Stimulated activated CD8-positive, alpha-beta memory T cell treated with anti-CD3 and anti-CD28 coated beads, Interleukin-7, amount 100 ng/mL, for 1 hour (primary cell): ENCODE measurements around the gene TLR4.

Experiments used
- DNase-seq, 2 donors: peaks; one replicate each; pipeline ENCODE4 v3.0.0-alpha.2; 2020; ENCODE audit warnings: low read depth in 2 of 2

TLR4 gene

GRCh38 chr9:117744856-117745389 is 40.7 kb downstream of the TLR4 start:
- DNase-seq: no peak

- no peak for DNase-seq
These were observed 41.4 kb downstream of the TLR4 start for GRCh38 chr9:117745598-117745997.

GRCh38 chr9:117746263-117746662 is 42.1 kb downstream of the TLR4 start:
- no peak for DNase-seq

- no peak for DNase-seq
These were observed 43.3 kb downstream of the TLR4 start for GRCh38 chr9:117747386-117747970.

- no peak for DNase-seq
These were observed 46.2 kb downstream of the TLR4 start for GRCh38 chr9:117750401-117750800.

GRCh38 chr9:117752894-117753293 is 48.7 kb downstream of the TLR4 start:
- DNase-seq: no peak

GRCh38 chr9:117757561-117758190 is 53.5 kb downstream of the TLR4 start:
- DNase-seq: no peak

- no peak for DNase-seq
These were observed 59.1 kb downstream of the TLR4 start for GRCh38 chr9:117763314-117763713.

- no peak for DNase-seq
These were observed 64.7 kb downstream of the TLR4 start for GRCh38 chr9:117768750-117769395.

- no peak for DNase-seq
These were observed 66.9 kb downstream of the TLR4 start for GRCh38 chr9:117771136-117771535.

- DNase-seq: no peak
These were observed 68.8 kb downstream of the TLR4 start for GRCh38 chr9:117772960-117773359.
